Activated B cell treated with CpG ODN at 0.5 μM for 24 hours (primary cell): ENCODE measurements around the gene RNF126. TPM values are rescaled to one million over a fixed set of nuclear protein-coding genes. Genes with fewer than 3 reads are reported as not detected.

Experiments used
- ATAC-seq: fragments of 200-7000 bp; cut with Tn5 transposase; one replicate; pipeline ENCODE4 v1.10.0; 2021; ENCODE audit warnings: low read depth, mild to moderate bottlenecking, moderate library complexity
- CTCF ChIA-PET: fragments of 350-600 bp; sonication (Branson Sonifier 250); formaldehyde crosslinking; loops from one replicate; lab custom pipeline; 2021; ENCODE audit warnings: antibody characterized with exemption; lab: Charles Lee
- POLR2A ChIA-PET: fragments of 350-600 bp; sonication (Branson Sonifier 250); formaldehyde crosslinking; loops from one replicate; lab custom pipeline; 2021; ENCODE audit warnings: antibody characterized with exemption; lab: Charles Lee
- DNase-seq: peaks from one replicate; pipeline ENCODE4 v3.0.0; 2022
- H3K27ac Mint-ChIP-seq: one replicate; pipeline ENCODE4 v1.8.0; 2020; ENCODE audit warnings: mixed read lengths
- H3K27me3 Mint-ChIP-seq: one replicate; pipeline ENCODE4 v1.8.0; 2021; ENCODE audit warnings: mixed read lengths
- H3K36me3 Mint-ChIP-seq: one replicate; pipeline ENCODE4 v1.8.0; 2021; ENCODE audit warnings: low read depth, mixed read lengths
- H3K4me1 Mint-ChIP-seq: one replicate; pipeline ENCODE4 v1.8.0; 2021; ENCODE audit warnings: mixed read lengths
- H3K4me3 Mint-ChIP-seq: one replicate; pipeline ENCODE4 v1.8.0; 2020; ENCODE audit warnings: mild to moderate bottlenecking, mixed read lengths
- H3K9me3 Mint-ChIP-seq: one replicate; pipeline ENCODE4 v1.8.0; 2020; ENCODE audit warnings: mixed read lengths
- CTCF ChIP-seq: fragments of 200-600 bp; IDR thresholded peaks from one replicate; pipeline ENCODE4 v1.8.0; 2022; ENCODE audit warnings: antibody characterized with exemption, mild to moderate bottlenecking
- intact Hi-C: fragments of 100-400 bp; cut with micrococcal nuclease; formaldehyde crosslinking; loops from one replicate; pipeline ENCODE4 v1.15.1; 2024
- total RNA-seq: library from RNA; stranded (reverse); gene quantifications from 2 replicates; pipeline ENCODE4 v1.2.3, GENCODE V29; 2022

Gene RNF126
- total RNA-seq, 1 donor from 2014 or later, result 82.7 TPM

DNA sequence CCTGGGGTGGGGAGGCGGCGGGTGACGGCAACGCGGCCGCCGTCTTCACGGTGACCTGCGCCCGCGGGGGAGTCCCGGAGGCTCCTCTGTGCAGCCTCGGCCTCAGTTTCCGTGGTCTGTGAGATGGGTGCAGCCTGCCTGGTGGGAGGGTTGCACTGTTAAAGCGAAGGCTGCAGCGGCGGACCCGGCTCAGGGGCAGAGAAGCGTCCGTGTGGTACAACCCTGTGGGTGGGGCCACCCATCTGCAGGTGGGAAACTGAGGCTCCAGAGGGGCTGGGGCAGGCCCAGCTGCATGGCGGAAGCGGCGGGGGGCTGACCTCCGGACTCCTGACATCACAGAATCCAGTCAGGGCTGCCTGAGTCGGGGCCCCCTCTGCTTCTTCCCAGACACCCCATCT, 22.9 kb downstream of the RNF126 start:
- Mint-ChIP-seq H3K4me1 (peaks cover 28% of the 10 kb centered on the region), H3K9me3 (no peaks in the 10 kb centered on the region), H3K36me3 (peaks cover 8% of the 10 kb centered on the region), H3K27me3 (no peaks in the 10 kb centered on the region), H3K27ac (no peak overlapping the region), H3K4me3 (no peak overlapping the region)
- DNase-seq (no peak), ATAC-seq (no peak)
- CTCF ChIA-PET, result no interaction called here
- intact Hi-C loops, result no loop called here
- POLR2A ChIA-PET, result no interaction called here
- no peak for TF ChIP-seq CTCF

- Mint-ChIP-seq H3K27me3 (no peaks in the 10 kb centered on the region), H3K36me3 (peaks cover 3% of the 10 kb centered on the region), H3K9me3 (no peaks in the 10 kb centered on the region), H3K4me1 (peaks cover 24% of the 10 kb centered on the region), H3K4me3 (peak within 1 kb of the TSS; percentile 83), H3K27ac (peak within 1 kb of the TSS; percentile 81)
- ATAC-seq (peak; percentile 92), DNase-seq (peak; percentile 82)
- ChIA-PET CTCF (no interaction called here), POLR2A (no interaction called here)
- TF ChIP-seq CTCF, result no peak
- intact Hi-C loops, result no loop called here
These were observed 23.5 kb downstream of the RNF126 start, which contains the start of gene FGF22 for GRCh38 chr19:639253-640160. TSS of gene FGF22 (plus strand) at chr19:639879. CDS start at chr19:639926, 47 bp downstream.

- no peaks in the 10 kb centered on the region for H3K27me3 Mint-ChIP-seq
- H3K27ac Mint-ChIP-seq, result peak overlapping the region; percentile 81
- intact Hi-C loops, result no loop called here
These were observed 24.1 kb downstream of the RNF126 start for GRCh38 chr19:638906-639252.

DNA sequence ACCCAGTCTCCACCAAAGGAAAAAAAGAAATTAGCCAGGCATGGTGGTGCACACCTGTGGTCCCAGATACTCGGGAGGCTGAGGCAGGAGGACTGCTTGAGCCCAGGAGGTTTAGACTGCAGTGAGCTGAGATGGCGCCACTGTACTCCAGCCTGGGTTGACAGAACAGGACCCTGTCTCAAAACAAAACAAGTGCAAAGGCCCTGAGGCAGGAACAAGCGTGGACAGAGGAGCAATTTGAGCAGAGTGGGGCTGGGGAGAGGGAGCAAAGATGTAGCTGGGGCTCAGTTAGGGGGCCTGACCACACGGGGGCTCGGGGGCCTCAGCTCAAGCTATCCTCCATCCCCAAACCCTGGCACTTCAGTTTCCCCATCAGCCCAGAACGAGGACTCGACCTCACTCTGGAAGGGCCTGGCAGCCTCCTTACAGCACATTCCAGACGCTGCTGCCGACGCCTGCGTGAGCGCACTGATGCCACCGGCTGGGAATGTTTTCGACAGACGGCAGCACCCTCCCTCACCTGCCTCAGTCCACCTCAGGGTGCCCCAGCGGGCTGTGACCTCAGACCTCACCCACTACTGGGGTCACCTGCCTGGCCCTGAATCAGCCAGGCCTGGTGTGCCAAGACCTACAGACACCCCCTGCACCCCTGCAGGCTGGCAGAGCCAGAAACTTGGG, 27.9 kb downstream of the RNF126 start:
- POLR2A ChIA-PET, result interaction anchor here (0.5 kb wide), 1 partner anchor 139 kb away, joined by 4 read pairs; no protein-coding TSS in a partner anchor
- no peak overlapping the region for H3K27ac Mint-ChIP-seq

More at GRCh38 chr19:638906-639252, 24.1 kb downstream of the RNF126 start:
- no peak for ATAC-seq
- peaks cover 27% of the 10 kb centered on the region for H3K4me1 Mint-ChIP-seq
- ChIA-PET POLR2A (no interaction called here), CTCF (no interaction called here)
- TF ChIP-seq CTCF, result no peak
- peak overlapping the region; percentile 83 for H3K4me3 Mint-ChIP-seq
- no peaks in the 10 kb centered on the region for H3K9me3 Mint-ChIP-seq
- DNase-seq, result no peak
- H3K36me3 Mint-ChIP-seq, result peaks cover under 1% of the 10 kb centered on the region

More for the DNA sequence above, 27.9 kb downstream of the RNF126 start:
- Mint-ChIP-seq H3K4me3 (no peak overlapping the region), H3K4me1 (peaks cover 42% of the 10 kb centered on the region), H3K36me3 (peaks cover 11% of the 10 kb centered on the region), H3K27me3 (no peaks in the 10 kb centered on the region), H3K9me3 (no peaks in the 10 kb centered on the region)
- intact Hi-C loops, result loop anchor here (5.0 kb wide), 1 partner anchor 123 kb away; no protein-coding TSS in a partner anchor
- TF ChIP-seq CTCF, result no peak
- DNase-seq (no peak), ATAC-seq (no peak)
- CTCF ChIA-PET, result no interaction called here
